Inferior parietal cortex (tissue), 1 donor: Measurements from ENCODE around the gene EPB41L1.

Experiments
- DNase-seq: peaks from one replicate; pipeline ENCODE4 v3.0.0-alpha.2; 2016; ENCODE audit errors: extremely low spot score

The EPB41L1 gene

GRCh38 chr20:36259177-36260061, 104.9 kb downstream of the EPB41L1 start:
- no peak for DNase-seq

- DNase-seq: no peak
Measured at GRCh38 chr20:36260316-36260715, 105.8 kb downstream of the EPB41L1 start.

GRCh38 chr20:36261389-36262105, 107.0 kb downstream of the EPB41L1 start:
- DNase-seq: no peak

GRCh38 chr20:36262440-36262839, 107.9 kb downstream of the EPB41L1 start:
- no peak for DNase-seq

- DNase-seq: no peak
Measured at GRCh38 chr20:36264426-36265246, 110.1 kb downstream of the EPB41L1 start.

GRCh38 chr20:36266189-36266588, 111.6 kb downstream of the EPB41L1 start:
- no peak for DNase-seq

- no peak for DNase-seq
Measured at GRCh38 chr20:36267605-36268381, 113.3 kb downstream of the EPB41L1 start.

GRCh38 chr20:36268440-36269342, 114.2 kb downstream of the EPB41L1 start:
- DNase-seq: peak; percentile 42

GRCh38 chr20:36269507-36269906, 115.0 kb downstream of the EPB41L1 start:
- peak; percentile 32 for DNase-seq

- no peak for DNase-seq
Measured at GRCh38 chr20:36270744-36271638, 116.5 kb downstream of the EPB41L1 start.

GRCh38 chr20:36271639-36272546, 117.4 kb downstream of the EPB41L1 start:
- DNase-seq: no peak

GRCh38 chr20:36272547-36273220, 118.1 kb downstream of the EPB41L1 start:
- DNase-seq: no peak

- peak; percentile 32 for DNase-seq
Measured at GRCh38 chr20:36273414-36274180, 119.1 kb downstream of the EPB41L1 start.

GRCh38 chr20:36274181-36274841, 119.8 kb downstream of the EPB41L1 start:
- no peak for DNase-seq

GRCh38 chr20:36275011-36275410, 120.5 kb downstream of the EPB41L1 start:
- DNase-seq: no peak
